ENCODE measurements around the gene KDELR3. TPM values are rescaled to one million over a fixed set of nuclear protein-coding genes. Genes with fewer than 3 reads are reported as not detected.

Gene KDELR3
- total RNA-seq, 1 donor from 2014 or later: 72.6 TPM

- Histone ChIP-seq H3K4me2 (ENCODE audit: low read length) (no peak overlapping the region), H3K9ac (ENCODE audit: low read length) (no peak overlapping the region), H3K4me3 (ENCODE audit: insufficient read depth, low read depth, low read length) (no peak overlapping the region), H3K4me1 (ENCODE audit: insufficient read depth, low read length) (peaks cover 15% of the 10 kb centered on the region), H3K36me3 (ENCODE audit: insufficient read depth, low read length) (no peaks in the 10 kb centered on the region), H3K9me3 (ENCODE audit: insufficient read depth, low read depth, low read length) (no peaks in the 10 kb centered on the region), H3K27me3 (ENCODE audit: insufficient read depth, low read length) (peaks cover 12% of the 10 kb centered on the region), H2AFZ (ENCODE audit: low read depth, low read length) (no peak overlapping the region), H4K20me1 (ENCODE audit: insufficient read depth, low read length) (peaks cover 10% of the 10 kb centered on the region), H3K79me2 (ENCODE audit: insufficient read depth, low read length) (peaks cover 28% of the 10 kb centered on the region), H3K27ac (ENCODE audit: low read depth, low read length) (no peak overlapping the region)
- Mint-ChIP-seq H3K36me3 (ENCODE audit: low read depth, unreplicated experiment) (peaks cover under 1% of the 10 kb centered on the region), H3K9me3 (ENCODE audit: unreplicated experiment) (no peaks in the 10 kb centered on the region), H3K27me3 (ENCODE audit: low read depth, unreplicated experiment) (peaks cover 17% of the 10 kb centered on the region), H3K27ac (ENCODE audit: unreplicated experiment) (no peak overlapping the region), H3K4me3 (ENCODE audit: unreplicated experiment) (no peak overlapping the region), H3K4me1 (ENCODE audit: low read depth, unreplicated experiment) (peaks cover 5% of the 10 kb centered on the region)
- DNase-seq (ENCODE audit: low read depth): no peak
- TF ChIP-seq EZH2 (IDR thresholded peaks at IDR 0.05; ENCODE audit: insufficient read depth, low read length) (no peak), CTCF (IDR thresholded peaks at IDR 0.05; ENCODE audit: insufficient read depth, low read depth, low read length) (no peak)
- FAIRE-seq: no peak
Measured at GRCh38 chr22:38465673-38466490, 2.0 kb upstream of the KDELR3 start.

- Histone ChIP-seq H3K36me3 (ENCODE audit: insufficient read depth, low read length) (no peaks in the 10 kb centered on the region), H3K27me3 (ENCODE audit: insufficient read depth, low read length) (peaks cover 3% of the 10 kb centered on the region), H3K27ac (ENCODE audit: low read depth, low read length) (peak overlapping the region; percentile 85), H3K9ac (ENCODE audit: low read length) (peak overlapping the region; percentile 97), H2AFZ (ENCODE audit: low read depth, low read length) (peak overlapping the region; percentile 87), H3K4me2 (ENCODE audit: low read length) (peak overlapping the region; percentile 92), H3K4me3 (ENCODE audit: insufficient read depth, low read depth, low read length) (peak overlapping the region; percentile 74), H3K9me3 (ENCODE audit: insufficient read depth, low read depth, low read length) (no peaks in the 10 kb centered on the region), H3K4me1 (ENCODE audit: insufficient read depth, low read length) (peaks cover 17% of the 10 kb centered on the region), H4K20me1 (ENCODE audit: insufficient read depth, low read length) (peaks cover 22% of the 10 kb centered on the region), H3K79me2 (ENCODE audit: insufficient read depth, low read length) (peaks cover 37% of the 10 kb centered on the region)
- DNase-seq (ENCODE audit: low read depth) (no peak), FAIRE-seq (no peak)
- Mint-ChIP-seq H3K27ac (ENCODE audit: unreplicated experiment) (peak overlapping the region; percentile 67), H3K27me3 (ENCODE audit: low read depth, unreplicated experiment) (peaks cover 7% of the 10 kb centered on the region), H3K36me3 (ENCODE audit: low read depth, unreplicated experiment) (peaks cover 3% of the 10 kb centered on the region), H3K9me3 (ENCODE audit: unreplicated experiment) (no peaks in the 10 kb centered on the region), H3K4me1 (ENCODE audit: low read depth, unreplicated experiment) (peaks cover 5% of the 10 kb centered on the region), H3K4me3 (ENCODE audit: unreplicated experiment) (peak overlapping the region; percentile 80)
- TF ChIP-seq CTCF (IDR thresholded peaks at IDR 0.05; ENCODE audit: insufficient read depth, low read depth, low read length) (no peak), EZH2 (IDR thresholded peaks at IDR 0.05; ENCODE audit: insufficient read depth, low read length) (no peak)
Measured at GRCh38 chr22:38467438-38467903, 425 bp upstream of the KDELR3 start.

Measured in astrocyte (in vitro differentiated cells and primary cell).